ENCODE data around the gene NR2F6. TPM values are rescaled to one million over a fixed set of nuclear protein-coding genes. Genes with fewer than 3 reads are reported as not detected.
A peak's percentile ranks its signal among the peaks of the same experiment; 100 is the strongest.

NR2F6 gene
- total and polyA plus RNA-seq, 2 donors (not counting 1 experiment from before 2014, with no cell fraction given) = 2.0 to 4.9 TPM

- ATAC-seq (ENCODE audit: low read depth) (peak; percentile 90), DNase-seq (peak; percentile 99)
- Mint-ChIP-seq H3K9me3 (ENCODE audit: insufficient read depth) (no peaks in the 10 kb centered on the region), H3K4me3 (peak within 1 kb of the TSS; percentile 90), H3K27ac (peak within 1 kb of the TSS; percentile 94), H3K27me3 (no peaks in the 10 kb centered on the region), H3K4me1 (peaks cover 12% of the 10 kb centered on the region)
- ChIA-PET CTCF (interaction anchor here (1.0 to 3.7 kb wide), 7 partner anchors 9 to 159 kb away, joined by 3 to 13 read pairs (median 5); partner anchors contain the start of gene USE1), POLR2A (interaction anchor here (0.6 to 2.8 kb wide), 12 partner anchors 9 to 79 kb away, joined by 3 to 29 read pairs (median 4); partner anchors contain the start of genes ANKLE1, BABAM1 and USE1)
- Histone ChIP-seq H3K27me3 (replicated peaks in 1 of 4; ENCODE audit: control extremely low read depth in 1 of 4, control insufficient read depth in 3 of 4, insufficient read depth in 4 of 4, low read length in 3 of 4) (no peaks in the 10 kb centered on the region), H4K20me1 (ENCODE audit: control insufficient read depth, insufficient read depth, low read length, poor library complexity, severe bottlenecking) (no peaks in the 10 kb centered on the region), H3K36me3 (replicated peaks in 1 of 2; ENCODE audit: control extremely low read depth in 1 of 2, control insufficient read depth in 1 of 2, extremely low read depth in 1 of 2, insufficient read depth in 2 of 2, low read length in 1 of 2) (peaks cover 2 to 14% of the 10 kb centered on the region in 2 experiments), H2AFZ (ENCODE audit: insufficient read depth, low read depth, low read length, poor library complexity, severe bottlenecking) (peak within 1 kb of the TSS; percentile 83), H3K9ac (ENCODE audit: low read length) (peak within 1 kb of the TSS; percentile 79), H3K4me1 (ENCODE audit: control insufficient read depth in 2 of 2, insufficient read depth in 2 of 2, low read length in 2 of 2) (peaks cover 3 to 20% of the 10 kb centered on the region in 2 donors), H3K4me2 (replicated peaks; ENCODE audit: low read depth, low read length, poor library complexity, severe bottlenecking) (peak within 1 kb of the TSS; percentile 96), H3K4me3 (ENCODE audit: control extremely low read depth in 1 of 5, extremely low read depth in 1 of 5, insufficient read depth in 1 of 5, low read depth in 2 of 5, low read length in 4 of 5) (peak within 1 kb of the TSS; percentile 74 to 81 (median 79)), H3K9me3 (ENCODE audit: control extremely low read depth in 1 of 3, control insufficient read depth in 2 of 3, insufficient read depth in 1 of 3, low read length in 2 of 3) (peaks cover 0 to 4% (median 0%) of the 10 kb centered on the region in 3 donors), H3K27ac (ENCODE audit: low read length in 2 of 2) (peak within 1 kb of the TSS; percentile 75 to 80), H3K79me2 (ENCODE audit: control insufficient read depth, insufficient read depth, low read length) (no peaks in the 10 kb centered on the region)
- TF ChIP-seq CTCF (IDR thresholded peaks at IDR 0.05) = no peak
- intact Hi-C loops (cut with micrococcal nuclease) = loop anchor here (1.0 to 5.0 kb wide), 11 partner anchors 9 to 1296 kb away; partner anchors contain the start of genes BABAM1, DDA1, ELL and HAUS8
- under 1% methylated on average over 90 of the region's 90 CpGs for WGBS (ENCODE audit: insufficient coverage)
These were observed 19.5 kb downstream of the NR2F6 start, which contains the start of gene OCEL1 for GRCh38 chr19:17226002-17226933. OCEL1 (plus strand) TSS chr19:17226226; CDS start chr19:17226248, 22 bp downstream.

All from B cell (primary cell).